ENCODE data around the gene PELI1. TPM values are rescaled to one million over a fixed set of nuclear protein-coding genes. Genes with fewer than 3 reads are reported as not detected.

The PELI1 gene
- total RNA-seq, 1 donor from 2014 or later: 24.1 TPM

Other genes with a start within 250 kb of the PELI1 start
- 18.7 and 19.0 TPM in 2 replicates for gene VPS54, start 125.0 kb downstream of the PELI1 start, total RNA-seq

All from T-helper 2 cell treated with Interferon-gamma antibody and Interleukin-4, amounts not matched to agents 100 ng/mL and 5 ng/mL, for 36 hours (primary cell).